SK-MEL-5 (cell line): Measurements from ENCODE around the gene NDP. TPM values are rescaled to one million over a fixed set of nuclear protein-coding genes. Genes with fewer than 3 reads are reported as not detected.

Source experiments
- DNase-seq: peaks from one replicate; pipeline ENCODE4 v3.0.0-alpha.2; 2016; ENCODE audit warnings: low read depth, low spot score
- in situ Hi-C: cut with HindIII; loops from 2 replicates; pipeline ENCODE4 v1.10.0; 2016; ENCODE audit warnings: low sequenced_read_pairs, high pct_unique_total_duplicates, low pct_unique_long_range_greater_than_20kb
- polyA plus RNA-seq, 2 experiments: library from polyadenylated mRNA; depleted of rRNA; stranded (reverse); fragments of >200 nt; gene quantifications; 2 replicates each; pipeline ENCODE4 v1.2.3, GENCODE V29; 2015
- total RNA-seq: library from RNA; depleted of rRNA; stranded (reverse); fragments of >200 nt; shearing (Covaris generic); gene quantifications from 2 replicates; pipeline ENCODE4 v1.2.3, GENCODE V29; 2014; rRNA removed

The NDP gene
- total RNA-seq: not detected in 2 replicates
- not detected in 2 replicates for polyA plus RNA-seq (2015; cell fraction: cytosol; rRNA removed)
- polyA plus RNA-seq (2015; cell fraction: nucleus; rRNA removed): not detected in 2 replicates

DNA sequence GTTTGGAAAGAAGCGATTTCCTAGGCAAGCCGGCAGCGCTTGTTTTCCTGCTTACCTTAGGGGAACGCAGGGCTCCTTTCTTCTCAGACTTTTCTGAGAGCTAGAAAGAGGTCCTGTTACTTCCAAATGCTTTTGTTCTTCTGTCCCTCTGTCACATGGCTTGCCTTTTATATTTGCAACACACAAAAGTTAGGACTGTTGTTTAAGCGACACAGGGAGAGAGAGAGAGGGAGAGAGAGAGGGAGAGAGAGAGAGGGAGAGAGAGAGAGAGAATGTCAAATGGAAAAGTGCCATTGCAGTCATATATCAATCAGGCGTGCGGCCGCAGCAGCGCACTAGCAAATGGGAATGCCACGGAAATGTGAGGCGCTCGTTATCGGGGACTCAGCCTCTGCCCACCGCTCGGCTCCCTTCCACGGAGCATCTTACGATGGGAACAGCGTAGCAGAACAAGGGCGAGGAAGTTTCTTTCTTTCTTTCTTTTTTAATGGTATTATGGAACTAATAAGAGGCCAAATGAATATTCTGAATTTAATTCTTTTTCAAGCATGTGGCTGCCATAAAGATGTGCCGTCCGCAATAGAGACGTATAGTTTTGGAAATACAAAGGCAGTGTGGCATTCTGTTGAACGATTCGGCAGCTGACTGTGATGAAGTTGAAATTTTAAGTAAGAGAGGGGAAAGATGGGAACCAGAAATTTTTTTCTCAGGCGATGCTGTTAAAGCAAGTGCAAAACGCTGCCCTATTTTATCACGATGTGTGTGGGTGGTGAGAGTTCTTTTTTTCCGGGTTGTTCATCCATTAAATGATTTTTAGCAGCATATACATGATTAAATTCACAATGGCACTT, at the start of gene NDP:
NDP (minus strand) TSS at position 142 of the 851 bp plus-strand sequence. CDS start 14,745 bp downstream, outside the sequence.
- in situ Hi-C loops: no loop called here
- no peak for DNase-seq

DNA sequence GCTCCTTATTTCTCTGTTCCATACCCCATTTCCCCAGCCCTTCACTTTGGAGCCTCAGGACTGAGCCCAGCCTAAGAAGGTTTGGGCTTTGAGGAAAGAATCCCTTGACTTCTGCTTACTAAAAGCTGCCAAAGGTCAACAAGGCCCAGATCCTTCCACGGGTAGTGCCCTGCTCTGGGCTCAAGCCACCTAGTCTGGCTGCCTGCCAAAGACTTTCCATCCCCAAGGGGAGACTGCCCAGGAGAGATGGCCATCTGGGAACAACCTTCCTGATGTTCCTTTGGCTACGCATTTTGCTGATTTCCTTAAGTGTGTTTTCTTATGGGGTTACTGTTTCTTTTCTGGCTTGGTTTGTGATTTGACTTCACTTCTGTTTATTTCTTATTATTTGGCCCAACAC, 49.8 kb upstream of the NDP start:
- DNase-seq: no peak
- in situ Hi-C loops: no loop called here

- no peak for DNase-seq
- in situ Hi-C loops: no loop called here
Measured at GRCh38 chrX:44020693-44021092, 47.5 kb upstream of the NDP start.

DNA sequence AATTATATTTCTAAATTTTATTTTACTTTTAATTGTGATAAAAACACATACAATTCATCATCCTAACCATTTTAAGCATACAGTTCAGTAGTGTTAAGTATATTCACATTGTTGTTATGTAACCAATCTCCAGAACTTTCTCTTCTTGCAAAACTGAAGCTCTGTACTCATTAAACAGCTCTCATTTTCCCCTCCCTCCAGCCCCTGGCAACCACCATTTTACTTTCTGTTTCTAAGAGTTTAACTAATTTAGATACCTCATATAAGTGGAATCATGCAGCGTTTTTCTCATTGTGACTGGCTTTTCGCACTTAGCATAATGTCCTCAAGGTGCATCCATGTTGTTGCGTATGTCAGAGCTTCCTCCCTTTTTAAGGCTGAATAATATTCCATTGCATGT, 46.7 kb upstream of the NDP start:
- in situ Hi-C loops: no loop called here
- no peak for DNase-seq

DNA sequence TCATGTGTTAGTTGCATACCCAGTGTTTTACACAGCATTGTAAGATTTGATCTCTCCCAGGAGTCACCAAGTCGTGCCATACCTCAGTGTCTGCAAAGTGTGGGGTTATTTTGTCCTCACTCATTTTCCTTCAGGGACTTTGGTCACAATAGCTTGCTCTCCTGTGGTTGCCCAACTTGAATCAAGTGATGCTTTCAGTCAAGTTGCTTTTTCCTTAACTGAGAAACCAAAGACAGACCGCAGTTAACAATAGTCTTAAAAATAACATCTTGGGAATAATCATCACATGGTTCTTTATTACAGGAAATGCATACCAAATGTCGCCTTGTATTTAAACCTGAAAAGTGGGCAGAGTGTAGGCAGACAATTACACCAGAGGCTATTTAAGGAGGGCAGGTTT, 44.5 kb upstream of the NDP start:
- peak; percentile 13 for DNase-seq
- in situ Hi-C loops: no loop called here

DNA sequence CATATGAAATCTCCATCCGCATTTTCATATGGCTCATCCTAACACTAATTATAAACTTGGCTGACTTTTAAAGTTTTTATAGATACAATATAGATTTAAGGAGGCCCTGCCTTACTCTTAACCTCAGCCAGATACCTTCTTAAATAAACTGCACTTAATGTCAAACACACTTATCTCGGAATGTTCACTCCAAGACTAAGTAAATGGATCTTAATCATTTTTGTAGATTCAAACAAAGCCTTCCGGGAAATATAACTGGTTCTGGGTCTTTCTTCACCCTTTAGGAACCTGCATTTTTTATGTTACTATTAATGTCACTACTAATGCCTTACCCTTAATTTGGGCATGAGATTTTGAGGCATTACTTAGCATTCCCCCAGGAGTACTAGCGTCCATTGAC, 43.7 kb upstream of the NDP start:
- no peak for DNase-seq

GRCh38 chrX:44012484-44013096, 39.4 kb upstream of the NDP start:
- DNase-seq: no peak
- in situ Hi-C loops: no loop called here

More for the DNA sequence above, 43.7 kb upstream of the NDP start:
- in situ Hi-C loops: no loop called here

DNA sequence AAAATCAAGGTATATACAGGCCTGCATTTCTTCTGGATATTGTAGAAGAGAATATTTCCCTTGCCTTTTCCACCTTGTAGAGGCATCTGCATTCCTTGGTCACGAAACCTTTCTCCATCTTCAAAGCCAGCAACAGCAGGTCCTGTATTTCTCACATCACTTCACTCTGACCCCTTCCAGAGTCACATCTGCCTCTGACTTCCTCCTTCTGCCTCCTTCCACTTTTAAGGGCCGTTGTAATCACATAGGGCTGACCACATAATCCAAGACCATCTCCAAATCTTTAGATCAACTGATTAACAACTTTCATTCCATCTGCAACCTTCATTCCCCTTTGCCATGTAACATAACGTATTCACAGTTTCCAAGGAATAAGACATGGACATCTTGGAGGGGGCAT, 38.3 kb upstream of the NDP start:
- DNase-seq: no peak
- in situ Hi-C loops: no loop called here

DNA sequence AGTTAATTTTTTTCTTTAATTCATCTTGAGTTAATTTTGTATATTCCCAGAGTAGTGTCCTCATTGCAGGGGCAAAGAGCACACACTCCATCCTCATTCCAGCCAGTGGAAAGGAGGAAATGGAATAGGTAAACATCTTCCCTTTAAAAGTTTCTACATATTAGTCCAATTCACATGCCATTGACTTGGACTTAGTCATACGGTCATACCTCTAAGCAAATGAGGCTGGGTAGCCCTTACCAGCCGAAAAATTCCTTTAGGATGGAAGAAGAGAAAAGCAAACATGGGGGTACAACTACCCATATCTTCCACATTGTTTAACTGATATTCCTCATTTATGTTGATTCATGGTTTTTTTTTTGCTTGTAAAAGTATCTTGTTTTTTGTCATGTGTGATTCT, 37.4 kb upstream of the NDP start:
- in situ Hi-C loops: no loop called here

GRCh38 chrX:44006081-44006480, 32.9 kb upstream of the NDP start:
- no peak for DNase-seq
- in situ Hi-C loops: no loop called here

More for the DNA sequence above, 37.4 kb upstream of the NDP start:
- no peak for DNase-seq

DNA sequence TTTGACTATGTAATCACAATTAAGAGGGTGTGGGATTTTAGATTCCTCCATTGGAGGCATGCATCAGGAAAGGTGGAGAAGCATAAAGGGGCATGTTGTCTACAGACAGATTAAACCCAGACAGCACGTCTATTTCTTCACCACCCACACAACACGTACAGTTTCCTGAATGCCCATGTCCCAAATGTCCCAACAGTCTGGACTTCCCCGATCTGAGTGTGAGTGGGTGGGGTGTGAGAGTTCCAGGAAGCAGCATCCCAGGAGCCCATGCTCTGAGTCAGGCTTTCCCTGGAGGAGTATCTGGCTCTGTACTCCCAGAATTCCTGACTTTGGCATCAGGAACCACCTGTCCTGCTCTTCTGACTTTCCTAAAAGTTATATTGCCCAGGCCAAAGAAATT, 30.8 kb upstream of the NDP start:
- in situ Hi-C loops: no loop called here
- DNase-seq: no peak

DNA sequence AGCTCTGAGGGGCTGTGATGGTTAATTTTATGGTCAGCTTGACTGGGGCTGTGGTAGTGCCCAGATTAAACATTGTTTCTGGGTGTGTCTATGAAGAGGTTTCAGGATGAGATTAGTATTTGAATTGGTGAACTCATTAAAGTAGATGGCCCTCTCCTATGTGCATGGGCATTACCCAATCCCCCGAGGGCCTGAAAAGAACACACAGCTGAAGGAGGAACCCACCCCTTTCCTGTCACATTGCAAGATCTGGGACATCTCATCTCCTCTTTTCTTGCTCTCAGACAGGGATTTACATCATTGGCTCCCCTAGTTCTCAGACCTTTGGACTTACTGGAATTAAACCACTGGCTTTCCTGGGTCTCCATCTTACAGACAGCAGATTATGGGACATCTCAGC, 29.4 kb upstream of the NDP start:
- in situ Hi-C loops: no loop called here
- no peak for DNase-seq

DNA sequence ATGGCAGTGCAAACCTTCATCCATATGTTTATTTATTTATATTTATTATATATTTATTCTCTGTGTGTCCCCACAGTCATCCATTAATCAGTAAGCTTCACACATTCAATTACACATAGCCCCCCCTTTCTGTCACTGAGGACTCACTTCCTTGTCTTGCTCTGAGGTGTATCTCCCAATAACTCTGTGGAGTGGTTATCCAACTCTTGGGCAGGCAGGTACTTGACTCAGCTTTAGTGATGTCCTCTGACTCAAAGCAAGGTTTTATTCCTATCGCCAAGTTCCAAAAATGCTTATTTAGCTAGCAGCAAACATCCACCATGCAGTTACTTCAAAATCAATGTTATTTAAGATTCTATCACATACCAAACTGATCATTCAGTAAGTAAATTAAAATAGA, 25.2 kb upstream of the NDP start:
- DNase-seq: no peak
- in situ Hi-C loops: no loop called here

DNA sequence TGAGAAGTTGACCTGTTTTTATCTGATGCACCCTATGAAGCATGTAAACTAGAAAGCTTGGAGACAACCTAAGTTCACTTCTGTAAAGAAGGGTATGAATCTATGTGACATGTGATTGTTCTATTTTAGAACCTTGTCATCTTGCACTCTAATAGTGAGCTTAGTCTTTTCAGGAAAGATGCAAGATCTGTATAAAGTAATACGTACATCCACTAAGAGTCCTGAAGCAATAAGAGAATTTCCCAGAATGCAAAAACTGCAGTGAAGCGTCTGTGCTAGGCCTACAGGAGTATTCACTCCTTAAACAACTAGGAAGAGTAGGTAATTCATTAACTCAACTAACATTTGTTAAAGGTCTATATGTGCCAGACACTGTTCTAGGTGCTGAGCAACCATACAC, 23.3 kb upstream of the NDP start:
- DNase-seq: no peak
- in situ Hi-C loops: no loop called here

DNA sequence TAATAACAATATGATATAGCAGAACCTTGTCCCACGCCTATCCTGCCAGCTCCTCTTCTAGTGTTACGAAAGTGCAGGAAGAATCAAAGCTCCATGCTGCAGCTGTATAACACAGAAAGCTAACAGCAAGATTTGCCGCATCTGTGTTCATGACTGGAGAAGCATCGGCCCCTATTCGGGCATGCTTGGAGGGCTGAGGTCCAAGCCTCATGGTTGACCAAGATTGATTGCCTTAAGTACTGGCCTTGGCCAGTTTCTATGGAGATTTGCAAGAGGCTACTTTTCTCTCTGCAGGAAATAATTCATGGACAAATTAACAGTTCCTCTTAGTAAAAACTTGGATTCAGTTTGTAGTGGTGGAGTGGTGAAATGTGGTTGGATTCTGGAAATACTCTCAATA, 12.9 kb upstream of the NDP start:
- in situ Hi-C loops: no loop called here
- no peak for DNase-seq

- in situ Hi-C loops: no loop called here
- no peak for DNase-seq
Measured at GRCh38 chrX:43985511-43985910, 12.3 kb upstream of the NDP start.

DNA sequence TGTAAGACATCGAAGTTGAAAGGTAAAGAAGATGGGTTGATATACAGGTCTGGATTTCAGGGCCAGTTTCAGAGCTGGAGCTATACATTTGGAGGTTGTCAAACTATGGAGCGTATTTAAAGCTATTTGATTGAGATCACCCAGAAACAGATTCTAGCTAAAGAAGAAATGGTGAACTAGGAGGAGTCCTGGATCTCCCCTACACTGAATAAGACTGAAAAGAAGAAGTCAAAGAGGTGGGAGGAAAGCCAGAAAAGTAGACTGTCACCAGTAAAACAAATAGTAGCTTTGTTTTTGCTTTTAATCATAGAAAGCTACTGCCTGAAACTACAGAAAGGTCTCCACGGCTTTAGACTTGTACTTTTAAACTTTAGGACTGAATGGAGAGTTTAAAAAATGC, 5.0 kb upstream of the NDP start:
- no peak for DNase-seq
- in situ Hi-C loops: no loop called here

- in situ Hi-C loops: no loop called here
- DNase-seq: no peak
Measured at GRCh38 chrX:43976205-43976604, 3.0 kb upstream of the NDP start.

- no peak for DNase-seq
- in situ Hi-C loops: no loop called here
Measured at GRCh38 chrX:43975796-43976195, 2.6 kb upstream of the NDP start.
